Measurements from ENCODE around the gene RAD23B.

Gene RAD23B

DNA sequence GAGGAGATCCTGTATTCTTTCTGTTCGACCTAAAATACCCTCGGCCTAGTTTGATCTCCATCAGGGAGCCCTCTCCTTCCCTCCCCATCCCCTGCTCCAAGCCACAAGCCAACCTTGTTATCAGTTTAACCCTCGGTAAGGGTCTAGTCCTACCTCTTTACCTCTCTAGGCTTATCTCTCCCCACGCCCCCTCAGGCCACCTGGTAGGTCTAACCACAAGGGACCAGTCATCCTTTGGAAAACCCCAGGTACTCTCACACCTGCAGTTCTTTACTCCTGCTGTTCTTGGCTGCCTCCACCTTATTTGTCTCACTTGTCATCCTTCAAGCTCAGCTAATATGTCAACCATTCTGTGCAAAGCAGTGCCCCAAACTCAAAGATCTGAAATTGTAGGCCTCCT is 78.7 kb downstream of the RAD23B start:
- no peak for TF ChIP-seq EZH2phosphoT487 (IDR thresholded peaks at IDR 0.05; ENCODE audit: low read depth)
- TF ChIP-seq, protein P1, sequence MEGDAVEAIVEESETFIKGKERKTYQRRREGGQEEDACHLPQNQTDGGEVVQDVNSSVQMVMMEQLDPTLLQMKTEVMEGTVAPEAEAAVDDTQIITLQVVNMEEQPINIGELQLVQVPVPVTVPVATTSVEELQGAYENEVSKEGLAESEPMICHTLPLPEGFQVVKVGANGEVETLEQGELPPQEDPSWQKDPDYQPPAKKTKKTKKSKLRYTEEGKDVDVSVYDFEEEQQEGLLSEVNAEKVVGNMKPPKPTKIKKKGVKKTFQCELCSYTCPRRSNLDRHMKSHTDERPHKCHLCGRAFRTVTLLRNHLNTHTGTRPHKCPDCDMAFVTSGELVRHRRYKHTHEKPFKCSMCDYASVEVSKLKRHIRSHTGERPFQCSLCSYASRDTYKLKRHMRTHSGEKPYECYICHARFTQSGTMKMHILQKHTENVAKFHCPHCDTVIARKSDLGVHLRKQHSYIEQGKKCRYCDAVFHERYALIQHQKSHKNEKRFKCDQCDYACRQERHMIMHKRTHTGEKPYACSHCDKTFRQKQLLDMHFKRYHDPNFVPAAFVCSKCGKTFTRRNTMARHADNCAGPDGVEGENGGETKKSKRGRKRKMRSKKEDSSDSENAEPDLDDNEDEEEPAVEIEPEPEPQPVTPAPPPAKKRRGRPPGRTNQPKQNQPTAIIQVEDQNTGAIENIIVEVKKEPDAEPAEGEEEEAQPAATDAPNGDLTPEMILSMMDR (IDR thresholded peaks at IDR 0.05; ENCODE audit: low read depth, low read length) = no peak
- Histone ChIP-seq H3K9ac (ENCODE audit: low read length) (no peak overlapping the region), H3K27me3 (ENCODE audit: low read depth, low read length) (no peaks in the 10 kb centered on the region), H3K27ac (ENCODE audit: low read length) (no peak overlapping the region), H3K79me2 (ENCODE audit: low read length) (no peaks in the 10 kb centered on the region), H3K4me2 (ENCODE audit: low read length) (no peak overlapping the region), H2AFZ (ENCODE audit: low read depth, low read length) (no peak overlapping the region), H3K9me3 (ENCODE audit: insufficient read depth, low read length) (no peaks in the 10 kb centered on the region), H3K36me3 (replicated peaks; ENCODE audit: low read depth, low read length) (no peaks in the 10 kb centered on the region), H4K20me1 (ENCODE audit: insufficient read depth, low read length) (no peaks in the 10 kb centered on the region), H3K4me3 (ENCODE audit: low read length) (no peak overlapping the region), H3K4me1 (ENCODE audit: low read length) (peaks cover 3% of the 10 kb centered on the region; the same call in 1 of the 2 replicates)

DNA sequence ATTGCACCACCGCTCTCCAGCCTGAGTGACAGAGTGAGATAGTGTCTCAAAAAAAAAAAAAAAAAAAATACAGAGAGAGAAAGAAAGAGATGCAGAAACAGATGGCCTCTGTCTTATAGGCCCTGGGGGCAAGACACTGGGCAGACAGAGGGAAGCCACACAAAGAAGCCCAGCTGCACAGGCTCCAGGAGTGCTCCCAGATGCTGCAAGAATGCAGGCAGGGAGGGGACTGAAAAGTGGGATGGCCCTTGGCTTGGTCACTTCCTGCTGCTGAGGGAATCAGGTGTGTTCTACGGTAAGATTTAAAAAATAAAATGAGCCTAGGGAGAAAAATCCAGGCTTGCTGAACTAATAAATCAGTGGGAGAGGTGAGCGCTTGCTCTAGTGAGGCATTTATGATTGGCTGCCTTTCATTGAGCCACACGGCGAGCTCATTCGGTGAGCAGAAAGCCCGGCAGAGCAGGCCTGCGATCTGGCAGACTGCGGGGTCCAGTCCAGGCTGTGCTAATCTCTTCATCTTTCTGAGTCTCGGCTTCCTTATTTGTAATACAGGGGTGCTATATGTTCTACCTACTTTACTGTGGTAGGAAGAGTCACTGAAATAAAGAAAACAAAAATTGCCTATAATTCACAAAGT is 80.6 kb downstream of the RAD23B start:
- Histone ChIP-seq H3K79me2 (ENCODE audit: low read length) (no peaks in the 10 kb centered on the region), H3K4me3 (ENCODE audit: low read length) (no peak overlapping the region), H3K27ac (ENCODE audit: low read length) (no peak overlapping the region), H2AFZ (ENCODE audit: low read depth, low read length) (no peak overlapping the region), H3K9me3 (ENCODE audit: insufficient read depth, low read length) (no peaks in the 10 kb centered on the region), H3K4me1 (ENCODE audit: low read length) (peaks cover 3% of the 10 kb centered on the region; the same call in 1 of the 2 replicates), H3K9ac (ENCODE audit: low read length) (no peak overlapping the region), H4K20me1 (ENCODE audit: insufficient read depth, low read length) (no peaks in the 10 kb centered on the region), H3K4me2 (ENCODE audit: low read length) (no peak overlapping the region), H3K36me3 (replicated peaks; ENCODE audit: low read depth, low read length) (no peaks in the 10 kb centered on the region), H3K27me3 (ENCODE audit: low read depth, low read length) (no peaks in the 10 kb centered on the region)
- no peak for TF ChIP-seq EZH2phosphoT487 (IDR thresholded peaks at IDR 0.05; ENCODE audit: low read depth)
- TF ChIP-seq, protein P1 (IDR thresholded peaks at IDR 0.05; ENCODE audit: low read depth, low read length) = no peak

GRCh38 chr9:107367727-107368502 is 84.8 kb downstream of the RAD23B start:
- H2AFZ ChIP-seq (ENCODE audit: low read depth, low read length) = no peak overlapping the region
- no peak overlapping the region for H3K27ac ChIP-seq (ENCODE audit: low read length)
- H3K79me2 ChIP-seq (ENCODE audit: low read length) = no peaks in the 10 kb centered on the region
- H3K9me3 ChIP-seq (ENCODE audit: insufficient read depth, low read length) = no peaks in the 10 kb centered on the region
- no peak overlapping the region for H3K9ac ChIP-seq (ENCODE audit: low read length)
- no peak overlapping the region for H3K4me3 ChIP-seq (ENCODE audit: low read length)
- no peaks in the 10 kb centered on the region for H3K4me1 ChIP-seq (ENCODE audit: low read length)
- no peaks in the 10 kb centered on the region for H3K27me3 ChIP-seq (ENCODE audit: low read depth, low read length)
- no peaks in the 10 kb centered on the region for H4K20me1 ChIP-seq (ENCODE audit: insufficient read depth, low read length)
- no peak overlapping the region for H3K4me2 ChIP-seq (ENCODE audit: low read length)
- TF ChIP-seq, protein P1 (IDR thresholded peaks at IDR 0.05; ENCODE audit: low read depth, low read length) = no peak
- TF ChIP-seq EZH2phosphoT487 (IDR thresholded peaks at IDR 0.05; ENCODE audit: low read depth) = no peak
- no peaks in the 10 kb centered on the region for H3K36me3 ChIP-seq (replicated peaks; ENCODE audit: low read depth, low read length)

DNA sequence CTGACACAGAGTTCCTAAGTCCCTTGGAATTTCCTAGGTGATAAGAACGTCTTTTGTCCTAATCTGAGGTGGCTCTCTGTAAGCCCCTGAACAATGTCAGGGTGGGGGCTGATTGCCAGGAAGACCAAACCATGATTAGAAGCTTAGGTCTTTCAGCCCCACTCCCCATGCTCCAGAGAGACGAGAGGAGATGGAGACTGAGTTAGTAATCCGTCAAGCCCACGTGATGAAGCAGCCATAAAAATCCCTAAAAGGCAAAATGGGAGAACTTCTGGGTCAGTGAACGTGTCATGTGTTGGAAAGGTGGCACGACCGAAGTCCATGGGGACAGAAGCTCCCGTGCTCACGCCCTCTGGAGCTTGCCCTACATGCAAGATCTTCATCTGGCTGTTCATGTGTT is 85.6 kb downstream of the RAD23B start:
- Histone ChIP-seq H3K4me3 (ENCODE audit: low read length) (no peak overlapping the region), H3K4me2 (ENCODE audit: low read length) (no peak overlapping the region)
- TF ChIP-seq EZH2phosphoT487 (IDR thresholded peaks at IDR 0.05; ENCODE audit: low read depth) = no peak
- TF ChIP-seq, protein P1 (IDR thresholded peaks at IDR 0.05; ENCODE audit: low read depth, low read length) = no peak

More for the DNA sequence above, 85.6 kb downstream of the RAD23B start:
- Histone ChIP-seq H3K9ac (ENCODE audit: low read length) (no peak overlapping the region), H3K9me3 (ENCODE audit: insufficient read depth, low read length) (no peaks in the 10 kb centered on the region), H3K36me3 (replicated peaks; ENCODE audit: low read depth, low read length) (no peaks in the 10 kb centered on the region), H4K20me1 (ENCODE audit: insufficient read depth, low read length) (no peaks in the 10 kb centered on the region), H3K79me2 (ENCODE audit: low read length) (no peaks in the 10 kb centered on the region), H3K27ac (ENCODE audit: low read length) (no peak overlapping the region), H2AFZ (ENCODE audit: low read depth, low read length) (no peak overlapping the region), H3K27me3 (ENCODE audit: low read depth, low read length) (no peaks in the 10 kb centered on the region), H3K4me1 (ENCODE audit: low read length) (no peaks in the 10 kb centered on the region)
